ENCODE measurements around the gene COX19.
"Not testable (repeated sequence)": the region's sequence is repeated elsewhere in the genome, so short reads cannot be mapped to it uniquely, and the experiment has no call there.

Gene COX19

DNA sequence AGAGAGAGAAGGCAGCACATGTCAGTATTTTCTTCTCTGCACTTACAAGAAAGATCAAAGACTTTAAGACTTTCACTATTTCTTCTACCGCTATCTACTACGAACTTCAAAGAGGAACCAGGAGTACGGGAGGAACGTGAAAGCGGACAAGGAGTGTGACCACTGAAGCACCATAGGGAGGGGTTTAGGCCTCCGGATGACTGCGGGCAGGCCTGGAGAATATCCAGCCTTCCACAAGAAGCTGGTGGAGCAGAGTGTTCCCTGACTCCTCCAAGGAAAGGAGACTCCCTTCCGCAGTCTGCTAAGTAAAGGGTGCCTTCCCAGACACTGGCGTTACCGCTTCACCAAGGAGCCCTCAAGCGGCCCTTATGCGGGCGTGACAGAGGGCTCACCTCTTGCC lies 14.4 kb downstream of the COX19 start:
- not testable (repeated sequence) for DNase-seq (ENCODE audit: low spot score)

DNA sequence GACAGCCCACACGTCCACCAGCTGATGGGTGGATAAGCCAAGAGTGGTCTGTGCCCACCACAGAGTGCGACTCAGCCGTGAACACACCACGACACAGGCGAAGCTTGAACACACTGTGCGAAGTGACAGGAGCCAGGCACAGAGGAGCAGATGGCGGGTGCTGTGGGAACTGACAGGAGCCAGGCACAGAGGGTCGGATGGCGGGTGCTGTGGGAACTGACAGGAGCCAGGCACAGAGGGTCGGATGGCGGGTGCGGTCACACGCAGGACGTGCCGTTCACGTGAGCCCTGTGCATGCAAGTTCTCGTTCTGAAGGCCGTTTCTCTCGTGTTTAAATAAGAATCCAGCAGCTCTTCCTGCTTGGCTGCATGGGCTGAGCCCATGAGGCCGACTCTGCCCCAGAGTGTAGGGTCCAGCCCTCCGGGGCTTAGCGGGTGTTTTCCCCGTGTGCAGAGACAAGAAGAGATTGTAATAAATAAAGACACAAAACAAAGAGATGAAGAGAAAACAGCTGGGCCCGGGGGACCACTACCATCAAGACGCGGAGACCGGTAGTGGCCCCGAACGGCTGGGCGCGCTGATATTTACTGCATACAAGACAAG lies 15.0 kb downstream of the COX19 start:
- no peak for DNase-seq (ENCODE audit: low spot score)

DNA sequence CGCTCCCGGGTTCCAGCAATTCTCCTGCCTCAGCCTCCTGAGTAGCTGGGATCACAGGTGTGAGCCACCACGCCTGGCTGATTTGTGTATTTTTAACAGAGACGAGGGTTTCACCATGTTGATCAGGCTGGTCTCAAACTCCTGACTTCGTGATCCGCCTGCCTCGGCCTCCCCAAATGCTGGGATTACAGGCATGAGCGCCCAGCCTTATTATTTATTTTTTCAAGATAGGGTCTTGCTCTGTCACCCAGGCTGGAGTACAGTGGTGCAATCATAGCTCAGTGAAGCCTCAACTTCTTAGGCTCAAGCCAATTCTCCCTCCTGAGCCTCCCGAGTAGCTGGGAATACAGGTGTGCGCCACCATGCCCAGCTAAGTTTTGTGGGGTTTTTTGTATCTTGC lies 15.6 kb downstream of the COX19 start:
- not testable (repeated sequence) for DNase-seq (ENCODE audit: low spot score)

DNA sequence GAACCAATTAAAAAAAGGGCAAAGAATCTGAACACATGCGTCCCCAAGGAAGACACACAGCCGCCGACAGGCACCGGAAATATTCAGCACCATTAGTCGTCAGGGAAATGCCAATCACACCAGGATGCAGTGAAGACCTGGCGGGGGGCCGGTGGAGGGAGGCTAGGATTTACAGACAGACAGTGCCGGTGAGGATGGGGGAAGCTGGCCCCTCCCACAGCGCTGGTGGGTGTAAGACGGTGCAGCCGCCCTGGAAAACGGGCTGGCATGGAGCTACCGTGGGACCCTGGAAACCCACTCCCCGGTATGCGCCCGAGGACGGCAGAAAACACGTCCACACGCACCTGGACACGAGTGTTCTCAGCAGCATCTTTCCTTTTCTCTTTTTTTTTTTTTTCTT lies 16.1 kb downstream of the COX19 start:
- DNase-seq (ENCODE audit: low spot score), result no peak

DNA sequence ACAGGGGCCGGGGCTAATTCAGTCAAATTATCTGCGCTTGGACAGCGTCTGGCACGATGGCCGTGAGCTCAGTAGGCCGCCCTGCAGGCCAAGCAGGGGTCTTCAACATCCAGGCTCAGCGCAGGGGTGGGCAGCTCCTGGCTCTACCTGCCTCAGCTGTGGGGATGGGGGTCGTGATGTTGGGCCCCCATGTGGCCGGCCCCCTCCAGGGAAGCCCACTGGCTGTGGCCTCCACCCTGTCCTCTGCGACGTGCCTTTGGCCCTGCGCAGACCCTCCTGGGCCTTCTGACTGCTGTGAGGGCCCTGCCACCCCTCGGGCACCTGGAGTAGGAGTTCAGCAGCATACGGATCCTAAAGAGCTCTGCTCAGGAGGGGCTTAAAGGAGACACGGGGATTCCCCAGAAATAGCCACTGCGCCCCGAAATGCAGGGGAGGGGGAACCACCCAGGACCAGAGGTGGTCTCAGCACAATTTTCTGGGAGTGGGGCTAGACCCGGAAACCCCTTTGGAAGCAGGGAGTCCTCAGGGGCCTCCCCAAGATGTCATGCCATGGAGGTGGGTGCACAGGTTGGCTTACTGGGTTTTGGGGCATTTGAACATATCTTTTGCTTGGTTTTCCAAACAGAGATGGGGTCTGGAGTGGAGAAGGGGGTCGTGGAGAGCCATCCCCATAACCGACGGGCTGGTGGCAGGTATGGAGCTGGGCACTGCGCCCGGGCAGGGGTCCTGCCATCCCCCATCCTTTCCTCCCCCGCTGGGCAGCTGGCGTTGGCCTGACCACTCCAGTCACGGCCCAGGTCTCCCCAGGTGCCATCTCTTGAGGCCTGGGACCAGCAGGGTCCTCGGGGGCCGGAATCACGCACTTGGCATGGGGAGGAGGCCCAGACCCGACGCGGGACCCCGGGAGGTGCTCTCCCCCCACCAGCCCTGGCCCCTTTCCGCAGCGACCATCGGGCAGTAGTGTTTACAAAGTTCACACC lies 16.8 kb downstream of the COX19 start:
- no peak for DNase-seq (ENCODE audit: low spot score)

DNA sequence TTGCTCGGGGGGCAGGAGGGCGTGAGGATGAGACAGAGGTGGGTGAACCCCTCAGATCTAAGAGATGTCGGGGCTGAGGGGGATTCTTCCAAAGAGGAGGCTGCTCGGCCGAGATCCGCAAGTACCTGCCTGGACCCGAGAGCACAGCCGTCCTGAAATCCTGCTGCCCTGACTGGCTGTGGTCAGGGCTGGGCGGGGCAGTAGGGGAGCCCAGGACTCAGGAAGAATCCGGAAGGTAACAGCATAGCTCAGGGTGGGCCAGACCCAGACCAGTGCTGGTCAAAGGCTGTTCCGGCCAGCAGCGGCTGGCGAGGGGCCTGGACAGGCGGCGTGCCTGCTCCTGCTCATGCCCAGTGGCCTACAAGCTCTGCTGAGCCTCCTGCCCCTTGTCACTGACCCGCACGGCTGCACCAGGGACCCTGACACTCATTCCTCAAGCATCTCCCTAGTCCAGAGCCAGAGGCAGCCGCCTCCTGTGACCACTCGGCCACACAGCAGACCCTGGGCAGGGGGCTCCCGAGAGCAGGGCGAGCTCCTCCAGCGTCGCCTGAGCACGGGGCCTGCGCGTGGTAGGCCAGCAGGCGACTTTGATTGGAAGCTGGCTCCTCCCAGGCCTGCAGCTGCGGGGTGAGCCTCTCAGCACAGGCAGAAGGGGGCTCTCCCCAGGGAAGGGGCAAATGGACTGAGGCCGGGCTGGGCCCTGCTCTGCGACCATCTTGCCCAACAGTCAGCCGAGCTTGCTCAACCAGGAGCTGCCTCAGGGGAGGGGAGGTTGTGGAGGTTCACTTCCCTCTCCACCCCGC lies 17.7 kb downstream of the COX19 start:
- DNase-seq (ENCODE audit: low spot score), result no peak

DNA sequence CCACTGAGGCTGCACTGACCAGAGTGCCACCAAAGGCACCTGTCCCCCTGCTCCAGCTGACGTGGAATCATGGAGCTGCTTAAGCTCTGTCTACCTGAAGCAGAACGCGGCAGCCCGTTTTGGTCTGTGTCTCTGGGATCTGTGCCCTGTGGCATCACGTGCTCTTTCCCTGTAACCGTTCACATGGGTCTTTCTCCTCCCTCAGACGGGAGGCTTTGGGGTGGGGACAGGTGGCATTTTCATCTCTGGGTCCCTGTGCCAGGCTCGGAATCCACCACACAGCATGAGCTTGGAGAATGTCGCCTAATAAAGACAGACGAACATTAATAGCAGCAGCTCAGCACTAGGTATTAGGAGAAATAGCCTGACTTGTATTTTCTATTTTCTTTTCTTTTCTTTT lies 19.3 kb downstream of the COX19 start:
- DNase-seq (ENCODE audit: low spot score), result no peak

DNA sequence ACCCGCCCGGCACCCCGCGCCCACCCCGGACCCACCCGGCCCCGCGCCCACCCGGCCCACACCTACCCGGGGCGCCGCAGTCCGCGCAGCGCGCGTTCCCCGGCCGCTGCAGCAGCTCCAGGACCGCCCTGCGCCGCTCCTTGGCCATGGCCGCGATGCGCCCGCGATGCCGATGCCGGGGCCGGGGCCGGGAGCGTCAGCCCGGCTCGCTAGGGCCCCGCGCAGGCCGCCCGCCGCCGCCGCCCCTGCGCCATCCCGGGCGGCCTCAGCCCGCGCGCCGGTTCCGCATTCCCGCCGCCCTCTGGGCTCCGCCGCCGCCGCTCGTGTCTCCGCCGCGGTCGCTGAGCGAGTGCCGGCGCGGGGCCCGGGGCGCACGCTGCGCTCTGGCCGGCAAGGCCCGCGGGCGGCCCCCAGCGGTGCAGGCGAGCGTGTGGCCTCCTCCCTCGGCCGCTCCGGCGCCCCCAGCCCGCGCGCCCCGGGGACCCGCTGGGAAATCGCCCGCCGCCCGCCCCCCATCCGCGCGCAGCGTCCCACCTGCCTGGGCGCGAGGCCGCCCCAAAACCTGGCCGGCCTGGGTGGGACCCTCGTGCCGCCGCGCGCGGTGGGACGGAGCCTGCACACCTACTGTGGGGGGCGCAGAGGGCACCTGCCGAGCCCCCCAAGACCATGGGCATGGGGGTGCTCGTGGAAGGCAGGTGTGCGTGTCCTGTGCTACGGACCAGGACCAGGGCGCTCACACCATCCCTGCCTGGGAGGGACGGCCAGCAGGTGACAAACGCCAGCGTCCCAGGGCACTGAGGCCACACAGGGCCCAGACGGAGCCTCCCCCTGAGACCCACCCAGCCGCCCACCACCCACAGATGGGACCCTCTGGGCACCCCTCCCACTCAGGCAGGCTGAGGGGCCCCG lies 20.8 kb downstream of the COX19 start, which contains the start of gene ADAP1:
Gene ADAP1 (minus strand): TSS at position 351 of the 909 bp plus-strand sequence. CDS start 203 bp downstream, at position 148.
- DNase-seq (ENCODE audit: low spot score), result no peak

DNA sequence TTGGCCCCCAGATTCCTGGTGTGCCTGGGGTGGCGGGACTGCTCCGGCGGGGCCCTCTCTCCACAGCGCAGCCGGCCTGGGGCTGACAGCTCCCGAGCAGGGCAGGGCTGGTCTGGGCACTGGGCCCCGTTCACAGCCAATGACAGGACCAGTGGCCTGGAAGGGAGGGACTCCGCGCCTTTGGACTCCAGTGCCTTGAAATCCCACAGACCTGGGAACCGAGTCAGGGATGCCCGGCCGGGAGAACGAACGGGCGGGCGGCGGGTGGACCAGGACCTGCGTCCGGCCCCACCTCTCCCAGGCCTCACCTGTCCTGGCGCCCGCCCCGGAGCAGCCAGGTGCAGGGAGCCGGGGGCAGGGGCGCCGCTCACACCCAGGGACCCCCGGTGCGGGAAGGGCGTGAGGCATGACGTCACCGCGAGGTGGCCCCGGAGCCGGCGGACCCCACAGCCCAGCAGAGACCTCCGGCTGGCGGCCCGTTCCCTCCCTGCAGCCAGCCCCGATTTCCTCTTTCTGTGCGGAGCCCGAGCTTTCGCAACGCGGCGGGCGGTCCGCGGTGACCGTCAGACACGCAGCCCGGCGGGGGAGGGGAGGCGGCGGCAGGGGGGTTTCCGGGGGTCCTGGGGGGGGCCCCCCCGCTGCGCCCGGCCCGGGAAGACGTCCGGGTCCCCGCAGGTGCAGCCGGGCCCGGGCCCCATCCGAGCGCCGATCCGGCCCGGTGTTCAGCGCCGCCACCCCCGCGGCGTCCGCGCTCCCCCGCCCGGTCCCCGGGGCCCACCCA lies 21.6 kb downstream of the COX19 start:
- DNase-seq (ENCODE audit: low spot score), result no peak

DNA sequence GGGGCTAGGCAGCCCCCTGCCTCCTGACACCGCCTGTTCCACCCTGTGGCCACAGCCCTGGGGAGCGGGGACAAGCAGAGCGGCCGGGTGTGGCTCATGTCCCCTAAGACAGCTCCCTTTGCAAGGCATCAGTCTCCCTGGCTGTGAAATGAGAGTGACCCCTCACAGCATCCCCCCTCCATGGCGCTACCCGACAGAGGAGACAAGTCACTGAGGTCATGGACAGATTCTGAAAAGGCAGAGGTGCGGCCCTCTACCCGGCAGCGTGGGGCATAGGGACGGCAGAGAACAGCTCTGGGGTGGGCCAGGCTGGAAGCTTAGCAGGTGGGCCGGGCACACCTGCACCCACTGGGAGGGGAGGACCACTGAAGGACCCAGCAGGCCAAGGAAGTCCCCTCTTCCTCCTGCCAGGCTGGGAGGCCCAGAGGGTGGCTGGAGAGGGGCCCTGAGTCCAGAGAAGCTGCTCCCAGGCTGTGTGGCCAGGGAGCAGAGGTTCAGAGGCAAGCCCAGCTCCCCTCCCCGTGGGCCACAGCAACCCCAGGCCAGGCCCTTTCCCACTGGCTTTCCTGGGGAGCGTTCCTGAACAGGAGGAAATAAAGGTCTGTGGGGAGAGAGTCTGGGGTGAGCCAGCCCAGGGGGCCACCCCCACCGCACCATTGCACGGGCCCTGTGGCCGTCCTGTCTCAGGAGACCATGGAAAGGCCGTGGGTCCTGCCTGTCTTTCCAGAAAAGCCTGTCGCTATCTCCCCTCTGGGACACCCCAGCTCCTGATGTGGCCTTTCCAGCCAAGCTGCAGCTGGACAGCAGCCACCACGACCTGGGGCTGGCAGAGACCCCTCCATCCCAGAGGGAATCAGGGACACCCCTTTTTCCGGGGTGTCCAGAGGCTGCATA lies 22.6 kb downstream of the COX19 start:
- no peak for DNase-seq (ENCODE audit: low spot score)

DNA sequence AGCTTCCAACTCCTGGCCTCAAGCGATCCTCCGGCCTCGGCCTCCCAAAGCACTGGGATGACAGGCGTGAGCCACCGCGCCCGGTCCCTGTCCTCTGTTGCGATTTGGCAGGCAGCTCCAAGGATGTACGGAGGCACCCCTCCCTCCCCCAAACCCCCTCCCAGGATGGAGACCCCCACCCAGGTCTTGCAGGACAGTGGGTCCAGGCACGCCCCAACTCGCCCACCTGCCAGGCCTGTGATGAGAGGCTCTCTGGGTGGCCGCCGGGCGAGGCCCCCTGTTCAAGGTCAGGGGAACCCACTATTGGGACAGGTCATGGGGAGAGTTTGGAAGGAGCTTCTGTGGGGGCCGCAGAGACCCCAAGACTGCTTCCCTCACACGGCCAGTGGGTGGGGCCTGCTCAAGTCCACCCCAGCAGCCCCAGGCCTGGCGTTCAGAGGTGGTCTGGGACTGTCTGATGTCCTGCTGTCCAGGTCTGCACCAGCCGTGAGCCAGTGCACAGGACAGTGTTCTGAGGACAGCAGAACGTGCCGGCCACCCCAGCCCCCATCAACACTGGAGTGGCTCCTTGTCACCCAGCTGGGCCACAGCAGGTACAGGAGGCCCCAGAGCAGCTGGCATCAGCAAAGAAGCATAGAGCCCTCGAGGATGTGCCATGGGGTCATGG lies 23.3 kb downstream of the COX19 start:
- DNase-seq (ENCODE audit: low spot score), result no peak

DNA sequence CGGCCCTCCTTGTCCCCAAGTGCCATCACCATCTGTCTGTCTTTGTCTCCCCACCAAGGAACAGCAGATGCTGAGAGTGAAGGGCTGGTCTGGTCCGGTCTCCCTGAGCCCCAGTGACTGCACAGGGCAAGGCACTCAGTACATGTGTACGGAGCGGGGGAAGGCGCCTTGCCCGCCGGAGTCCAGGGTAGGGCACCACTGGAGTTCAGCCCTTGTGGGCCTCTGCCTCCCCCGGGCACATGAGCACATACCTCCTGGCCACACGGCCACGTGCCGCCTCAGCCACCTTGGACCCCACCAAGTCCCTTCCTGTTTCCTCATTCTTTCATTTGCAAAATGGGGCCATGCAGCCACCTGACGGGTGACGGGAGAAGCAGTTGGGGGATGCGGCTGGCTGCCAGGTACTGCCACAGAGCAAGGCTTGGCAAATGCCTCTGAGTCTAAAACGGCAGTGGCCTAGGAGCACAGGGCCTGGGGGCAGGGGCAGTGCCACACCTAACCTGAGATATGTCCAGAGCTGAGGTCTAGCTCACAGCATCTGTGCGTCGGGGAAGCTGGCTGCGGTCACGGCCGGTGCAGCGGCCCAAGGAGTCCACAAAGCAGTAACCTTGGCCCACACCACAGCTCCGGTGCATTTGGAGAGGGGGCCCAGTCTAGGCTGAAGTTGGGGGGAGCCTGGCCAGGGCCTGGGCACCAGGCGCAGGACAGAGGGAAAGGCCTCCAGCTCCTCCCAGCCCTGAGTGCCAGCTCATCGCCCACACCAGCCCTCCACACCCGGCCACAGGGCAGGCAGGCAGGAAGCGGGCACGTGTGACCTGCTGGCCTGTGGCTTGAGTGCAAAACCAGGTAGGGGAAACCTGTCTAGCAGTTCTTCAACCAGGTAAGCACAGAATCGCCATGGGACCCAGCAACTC lies 26.1 kb downstream of the COX19 start:
- DNase-seq (ENCODE audit: low spot score), result no peak

DNA sequence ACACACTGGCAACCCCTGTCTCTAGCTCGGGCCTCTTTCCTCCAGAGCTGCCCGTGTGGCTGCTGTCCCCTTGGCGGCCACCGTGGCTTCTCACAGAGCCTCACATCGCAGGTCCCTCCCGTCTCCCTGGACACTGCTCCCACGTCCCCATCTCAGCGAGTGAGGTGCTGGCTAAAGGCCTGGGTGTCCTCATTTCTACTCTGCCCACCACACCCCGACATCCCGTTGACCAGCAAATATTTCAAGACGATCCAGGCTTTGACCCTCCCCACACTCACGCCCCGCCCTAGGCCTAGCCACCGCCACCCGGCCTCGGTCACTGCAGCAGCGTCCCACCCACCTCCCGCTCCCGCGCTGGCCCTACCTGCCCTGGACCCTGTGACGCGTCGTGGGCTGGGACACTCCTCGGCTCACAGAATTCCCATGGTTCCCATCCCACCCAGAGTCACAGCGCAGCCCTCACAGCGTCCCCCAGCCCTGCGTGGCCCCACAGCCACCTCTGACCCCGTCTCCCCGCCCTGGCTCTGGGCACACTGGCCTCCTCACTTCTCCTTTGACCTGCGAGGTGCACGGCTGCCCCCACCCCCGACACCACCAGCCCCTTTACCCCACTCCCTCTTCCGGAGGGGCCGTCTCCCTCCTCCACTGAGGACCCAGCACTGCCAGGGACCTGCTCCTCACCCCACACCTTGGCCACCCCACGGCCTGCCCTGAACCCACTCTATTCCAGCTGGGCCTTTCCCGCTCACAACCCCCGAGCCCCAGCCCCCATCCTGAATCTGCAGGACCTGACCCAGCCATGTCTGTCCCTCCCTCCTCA lies 27.7 kb downstream of the COX19 start:
- DNase-seq (ENCODE audit: low spot score), result no peak

DNA sequence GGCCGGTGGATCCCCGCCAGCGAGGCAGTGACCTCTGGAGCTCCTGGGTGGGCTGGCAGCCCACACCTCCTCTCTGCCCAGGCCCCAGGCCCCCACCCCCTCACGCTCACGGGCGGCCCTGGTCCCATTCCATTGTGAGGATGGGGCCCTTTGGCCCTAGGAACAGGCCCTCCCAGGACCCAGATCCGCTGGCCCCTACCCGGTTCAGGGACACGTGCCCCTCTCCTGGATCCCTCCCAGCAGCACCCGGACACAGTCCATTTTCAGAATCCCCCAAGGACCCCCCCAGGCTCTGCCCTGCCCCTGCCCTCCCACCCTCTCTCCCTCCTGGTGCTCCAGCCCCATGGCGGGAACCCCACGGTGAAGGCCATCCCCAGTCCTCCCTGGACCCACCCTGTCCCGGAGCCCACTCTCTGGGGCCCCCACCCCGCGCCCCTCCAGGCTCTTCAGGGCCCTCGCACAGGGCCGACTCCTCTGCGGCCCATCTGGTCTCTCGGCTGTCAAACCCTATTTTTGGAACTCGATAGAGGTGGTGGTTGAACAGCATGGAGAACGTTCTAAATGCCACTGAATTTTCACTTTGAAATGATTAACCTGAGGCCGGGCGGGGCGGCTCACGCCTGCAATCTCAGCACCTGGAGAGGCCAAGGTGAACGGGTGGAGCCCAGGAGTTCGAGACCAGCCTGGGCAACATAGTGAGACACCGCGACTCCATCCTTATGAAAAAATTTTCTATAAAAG lies 28.9 kb downstream of the COX19 start:
- DNase-seq (ENCODE audit: low spot score), result no peak

DNA sequence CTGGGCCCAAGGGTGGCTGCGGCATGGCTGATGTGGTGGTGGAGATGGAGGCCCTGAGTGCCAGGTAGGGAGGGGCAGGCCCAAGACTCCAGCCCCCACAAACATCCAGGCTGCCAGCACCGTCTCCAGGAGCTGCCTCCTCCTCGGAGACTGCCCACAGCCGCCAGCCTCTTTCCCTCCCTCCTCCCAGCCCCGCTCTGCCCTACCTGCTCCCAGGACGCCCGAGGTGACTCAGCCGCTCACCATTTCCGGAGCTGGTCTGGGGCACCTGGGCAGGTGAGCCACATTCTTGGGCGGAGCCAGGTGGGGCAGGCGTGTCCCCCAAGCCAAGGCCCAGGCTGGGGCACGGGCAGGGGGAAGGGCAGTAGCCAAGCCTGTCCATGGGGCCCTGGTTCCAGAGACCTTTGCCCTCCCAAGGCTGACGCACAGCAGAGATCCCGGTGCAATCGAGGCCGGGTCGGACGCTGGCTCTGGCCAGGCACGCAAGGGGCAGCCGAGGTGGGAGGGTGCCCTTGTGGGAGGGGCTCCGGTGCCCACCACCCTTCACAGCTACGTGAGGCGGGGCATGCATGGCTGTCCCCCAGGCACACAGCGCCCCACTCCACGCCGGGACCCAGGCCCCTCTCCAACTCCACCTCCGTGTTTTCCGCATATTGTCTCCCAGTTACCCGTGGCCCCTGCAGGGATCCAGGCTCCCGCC lies 29.6 kb downstream of the COX19 start:
- DNase-seq (ENCODE audit: low spot score), result no peak

DNA sequence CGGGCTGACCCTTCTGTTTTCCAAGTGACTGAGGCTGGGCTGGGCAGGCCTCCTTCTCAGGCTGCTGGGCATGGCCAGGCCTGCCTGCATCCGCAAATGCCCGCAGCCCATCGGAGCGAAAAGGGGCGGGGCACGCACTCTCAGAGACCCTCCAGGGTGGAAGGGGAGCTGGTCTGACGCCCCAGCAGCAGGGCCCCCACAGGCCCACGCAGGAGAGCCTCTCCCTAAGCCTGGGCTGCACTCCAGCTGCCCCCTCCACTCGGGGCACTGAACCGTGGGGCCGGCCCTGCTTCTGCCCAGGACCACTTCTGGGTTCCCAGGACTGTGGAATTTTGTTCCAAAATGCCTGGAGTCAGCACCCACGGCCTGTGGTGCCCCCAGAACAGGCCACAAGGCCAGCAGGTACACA lies 30.2 kb downstream of the COX19 start:
- no peak for DNase-seq (ENCODE audit: low spot score)
